ENCODE results near the gene TBCA. TPM values are rescaled to one million over a fixed set of nuclear protein-coding genes. Genes with fewer than 3 reads are reported as not detected.
A peak's percentile ranks its signal among the peaks of the same experiment; 100 is the strongest.

TBCA gene
- 266 TPM for polyA plus RNA-seq (2013, experiment 1 of 2)
- polyA plus RNA-seq (2013, experiment 2 of 2): 316 TPM

- H3K36me3 ChIP-seq (ENCODE audit: insufficient read depth, low read length): peaks cover 21% of the 10 kb centered on the region
- peak within 1 kb of the TSS; percentile 73 for H3K4me3 ChIP-seq (ENCODE audit: low read length)
- H3K9me3 ChIP-seq (ENCODE audit: insufficient read depth, low read depth, low read length): no peaks in the 10 kb centered on the region
- peak within 1 kb of the TSS; percentile 86 for H3K27ac ChIP-seq (ENCODE audit: low read depth, low read length)
- peaks cover 43% of the 10 kb centered on the region for H3K4me1 ChIP-seq (ENCODE audit: insufficient read depth, low read length)
- under 1% methylated on average over 89 of the region's 89 CpGs for WGBS
- H3K27me3 ChIP-seq (ENCODE audit: insufficient read depth, low read length): peaks cover 4% of the 10 kb centered on the region; the same call in 1 of the 2 replicates
- H3K9ac ChIP-seq (ENCODE audit: low read depth, low read length): peak within 1 kb of the TSS; percentile 96
Measured at GRCh38 chr5:77775790-77776553, at the start of gene TBCA. TBCA (minus strand) TSS chr5:77776339; CDS start chr5:77776257, 82 bp downstream.

- no peak overlapping the region for H3K9ac ChIP-seq (ENCODE audit: low read depth, low read length)
- H3K9me3 ChIP-seq (ENCODE audit: insufficient read depth, low read depth, low read length): no peaks in the 10 kb centered on the region
- no CpG with 5 or more reads among the region's 2 CpGs for WGBS
- no peak overlapping the region for H3K27ac ChIP-seq (ENCODE audit: low read depth, low read length)
- no peak overlapping the region for H3K4me3 ChIP-seq (ENCODE audit: low read length)
- no peaks in the 10 kb centered on the region for H3K36me3 ChIP-seq (ENCODE audit: insufficient read depth, low read length)
- no peaks in the 10 kb centered on the region for H3K27me3 ChIP-seq (ENCODE audit: insufficient read depth, low read length)
- H3K4me1 ChIP-seq (ENCODE audit: insufficient read depth, low read length): peaks cover 10% of the 10 kb centered on the region; the same call in 1 of the 2 replicates
Measured at GRCh38 chr5:77824981-77825380, 48.8 kb upstream of the TBCA start.

GRCh38 chr5:77816686-77817085 lies 40.5 kb upstream of the TBCA start:
- H3K27me3 ChIP-seq (ENCODE audit: insufficient read depth, low read length): no peaks in the 10 kb centered on the region
- no peak overlapping the region for H3K9ac ChIP-seq (ENCODE audit: low read depth, low read length)
- H3K4me3 ChIP-seq (ENCODE audit: low read length): no peak overlapping the region
- H3K27ac ChIP-seq (ENCODE audit: low read depth, low read length): no peak overlapping the region
- no peaks in the 10 kb centered on the region for H3K9me3 ChIP-seq (ENCODE audit: insufficient read depth, low read depth, low read length)
- 87% methylated on average over 1 of the region's 2 CpGs for WGBS
- H3K36me3 ChIP-seq (ENCODE audit: insufficient read depth, low read length): no peaks in the 10 kb centered on the region
- no peaks in the 10 kb centered on the region for H3K4me1 ChIP-seq (ENCODE audit: insufficient read depth, low read length)

GRCh38 chr5:77812926-77813589 lies 36.9 kb upstream of the TBCA start:
- Histone ChIP-seq H3K27me3 (ENCODE audit: insufficient read depth, low read length) (no peaks in the 10 kb centered on the region), H3K4me3 (ENCODE audit: low read length) (no peak overlapping the region), H3K27ac (ENCODE audit: low read depth, low read length) (no peak overlapping the region), H3K9ac (ENCODE audit: low read depth, low read length) (no peak overlapping the region), H3K4me1 (ENCODE audit: insufficient read depth, low read length) (no peaks in the 10 kb centered on the region), H3K9me3 (ENCODE audit: insufficient read depth, low read depth, low read length) (no peaks in the 10 kb centered on the region), H3K36me3 (ENCODE audit: insufficient read depth, low read length) (no peaks in the 10 kb centered on the region)
- WGBS: 94% methylated on average over 3 of the region's 3 CpGs

GRCh38 chr5:77806213-77806843 lies 30.2 kb upstream of the TBCA start:
- Histone ChIP-seq H3K9me3 (ENCODE audit: insufficient read depth, low read depth, low read length) (no peaks in the 10 kb centered on the region; the same call in 1 of the 2 replicates), H3K9ac (ENCODE audit: low read depth, low read length) (no peak overlapping the region), H3K27me3 (ENCODE audit: insufficient read depth, low read length) (no peaks in the 10 kb centered on the region), H3K27ac (ENCODE audit: low read depth, low read length) (no peak overlapping the region), H3K4me3 (ENCODE audit: low read length) (no peak overlapping the region), H3K36me3 (ENCODE audit: insufficient read depth, low read length) (no peaks in the 10 kb centered on the region), H3K4me1 (ENCODE audit: insufficient read depth, low read length) (no peaks in the 10 kb centered on the region)
- WGBS: 0% methylated on average over 1 of the region's 1 CpG

GRCh38 chr5:77798456-77798855 lies 22.3 kb upstream of the TBCA start:
- no peak overlapping the region for H3K27ac ChIP-seq (ENCODE audit: low read depth, low read length)
- H3K36me3 ChIP-seq (ENCODE audit: insufficient read depth, low read length): no peaks in the 10 kb centered on the region
- no peaks in the 10 kb centered on the region for H3K4me1 ChIP-seq (ENCODE audit: insufficient read depth, low read length)
- H3K27me3 ChIP-seq (ENCODE audit: insufficient read depth, low read length): no peaks in the 10 kb centered on the region
- H3K9me3 ChIP-seq (ENCODE audit: insufficient read depth, low read depth, low read length): peaks cover 8% of the 10 kb centered on the region
- H3K9ac ChIP-seq (ENCODE audit: low read depth, low read length): no peak overlapping the region
- 88% methylated on average over 1 of the region's 1 CpG for WGBS
- no peak overlapping the region for H3K4me3 ChIP-seq (ENCODE audit: low read length)

GRCh38 chr5:77797136-77797535 lies 21.0 kb upstream of the TBCA start:
- Histone ChIP-seq H3K4me1 (ENCODE audit: insufficient read depth, low read length) (no peaks in the 10 kb centered on the region), H3K4me3 (ENCODE audit: low read length) (no peak overlapping the region), H3K36me3 (ENCODE audit: insufficient read depth, low read length) (no peaks in the 10 kb centered on the region), H3K27ac (ENCODE audit: low read depth, low read length) (no peak overlapping the region), H3K9me3 (ENCODE audit: insufficient read depth, low read depth, low read length) (peaks cover 8% of the 10 kb centered on the region), H3K9ac (ENCODE audit: low read depth, low read length) (no peak overlapping the region), H3K27me3 (ENCODE audit: insufficient read depth, low read length) (no peaks in the 10 kb centered on the region)
- no CpG with 5 or more reads among the region's 1 CpG for WGBS

GRCh38 chr5:77795846-77796245 lies 19.7 kb upstream of the TBCA start:
- H3K9ac ChIP-seq (ENCODE audit: low read depth, low read length): no peak overlapping the region

GRCh38 chr5:77795268-77795667 lies 19.1 kb upstream of the TBCA start:
- no CpG with 5 or more reads among the region's 2 CpGs for WGBS
- Histone ChIP-seq H3K36me3 (ENCODE audit: insufficient read depth, low read length) (no peaks in the 10 kb centered on the region), H3K9me3 (ENCODE audit: insufficient read depth, low read depth, low read length) (peaks cover 8% of the 10 kb centered on the region), H3K4me3 (ENCODE audit: low read length) (no peak overlapping the region), H3K27me3 (ENCODE audit: insufficient read depth, low read length) (no peaks in the 10 kb centered on the region), H3K27ac (ENCODE audit: low read depth, low read length) (no peak overlapping the region), H3K4me1 (ENCODE audit: insufficient read depth, low read length) (0 out of 2 replicates have a peak, but pooled peaks cover 3% of the 10 kb centered on the region), H3K9ac (ENCODE audit: low read depth, low read length) (no peak overlapping the region)

More at GRCh38 chr5:77795846-77796245, 19.7 kb upstream of the TBCA start:
- Histone ChIP-seq H3K9me3 (ENCODE audit: insufficient read depth, low read depth, low read length) (peaks cover 8% of the 10 kb centered on the region), H3K27ac (ENCODE audit: low read depth, low read length) (no peak overlapping the region), H3K36me3 (ENCODE audit: insufficient read depth, low read length) (no peaks in the 10 kb centered on the region), H3K4me3 (ENCODE audit: low read length) (no peak overlapping the region), H3K4me1 (ENCODE audit: insufficient read depth, low read length) (0 out of 2 replicates have a peak, but pooled peaks cover 3% of the 10 kb centered on the region), H3K27me3 (ENCODE audit: insufficient read depth, low read length) (no peaks in the 10 kb centered on the region)
- 97% methylated on average over 2 of the region's 3 CpGs for WGBS

GRCh38 chr5:77791926-77792325 lies 15.8 kb upstream of the TBCA start:
- H3K27me3 ChIP-seq (ENCODE audit: insufficient read depth, low read length): no peaks in the 10 kb centered on the region
- 0 out of 2 replicates have a peak, but pooled peaks cover 3% of the 10 kb centered on the region for H3K4me1 ChIP-seq (ENCODE audit: insufficient read depth, low read length)
- no peak overlapping the region for H3K9ac ChIP-seq (ENCODE audit: low read depth, low read length)
- WGBS: 95% methylated on average over 2 of the region's 2 CpGs
- no peak overlapping the region for H3K27ac ChIP-seq (ENCODE audit: low read depth, low read length)
- H3K36me3 ChIP-seq (ENCODE audit: insufficient read depth, low read length): no peaks in the 10 kb centered on the region
- peaks cover 8% of the 10 kb centered on the region for H3K9me3 ChIP-seq (ENCODE audit: insufficient read depth, low read depth, low read length)
- no peak overlapping the region for H3K4me3 ChIP-seq (ENCODE audit: low read length)

GRCh38 chr5:77791356-77791755 lies 15.2 kb upstream of the TBCA start:
- Histone ChIP-seq H3K9me3 (ENCODE audit: insufficient read depth, low read depth, low read length) (peaks cover 8% of the 10 kb centered on the region), H3K27ac (ENCODE audit: low read depth, low read length) (no peak overlapping the region), H3K27me3 (ENCODE audit: insufficient read depth, low read length) (no peaks in the 10 kb centered on the region), H3K36me3 (ENCODE audit: insufficient read depth, low read length) (no peaks in the 10 kb centered on the region), H3K9ac (ENCODE audit: low read depth, low read length) (no peak overlapping the region), H3K4me1 (ENCODE audit: insufficient read depth, low read length) (0 out of 2 replicates have a peak, but pooled peaks cover 3% of the 10 kb centered on the region), H3K4me3 (ENCODE audit: low read length) (no peak overlapping the region)
- 93% methylated on average over 2 of the region's 2 CpGs for WGBS
